Measurements from ENCODE around the gene SLC6A3.
"Not testable (repeated sequence)": the region's sequence is repeated elsewhere in the genome, so short reads cannot be mapped to it uniquely, and the experiment has no call there.

Gene SLC6A3

DNA sequence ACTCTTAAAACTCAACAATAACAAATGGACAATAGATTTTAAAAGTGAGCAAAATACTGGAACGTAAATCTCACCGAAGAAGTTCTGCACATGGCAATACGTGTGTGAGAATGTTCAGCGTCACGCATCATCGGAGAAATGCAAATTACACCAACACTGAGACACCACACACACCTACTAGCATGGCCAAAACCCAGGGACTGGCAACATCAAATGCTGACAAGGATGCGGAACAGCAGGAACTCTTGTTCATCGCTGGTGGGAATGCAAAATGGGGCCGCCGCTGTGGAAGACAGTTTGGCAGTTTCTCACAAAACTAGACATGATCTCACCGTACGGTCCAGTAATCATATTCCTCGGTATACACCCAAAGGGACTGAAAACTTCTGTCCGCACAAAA, 78.7 kb downstream of the SLC6A3 start:
- no peak for DNase-seq

DNA sequence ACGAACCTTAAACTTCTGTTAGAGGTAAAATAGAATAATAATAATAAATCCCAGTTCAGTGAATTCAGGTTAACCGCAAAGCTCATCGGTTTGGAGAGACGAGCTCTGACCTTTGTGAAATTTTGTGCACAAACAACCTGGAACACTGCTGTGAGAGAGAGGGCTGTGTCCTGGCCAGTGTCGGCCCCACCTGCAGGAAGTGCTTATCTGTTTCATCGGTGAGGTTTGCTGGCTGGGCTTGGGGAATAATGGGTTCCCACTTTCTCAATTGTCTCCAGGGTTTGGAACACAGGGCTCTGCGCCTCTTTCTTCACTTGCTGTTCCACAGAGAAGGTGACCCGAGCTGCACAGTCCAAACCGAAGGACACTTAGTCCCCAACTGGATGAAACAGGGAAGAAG, 81.0 kb downstream of the SLC6A3 start:
- no peak for DNase-seq

DNA sequence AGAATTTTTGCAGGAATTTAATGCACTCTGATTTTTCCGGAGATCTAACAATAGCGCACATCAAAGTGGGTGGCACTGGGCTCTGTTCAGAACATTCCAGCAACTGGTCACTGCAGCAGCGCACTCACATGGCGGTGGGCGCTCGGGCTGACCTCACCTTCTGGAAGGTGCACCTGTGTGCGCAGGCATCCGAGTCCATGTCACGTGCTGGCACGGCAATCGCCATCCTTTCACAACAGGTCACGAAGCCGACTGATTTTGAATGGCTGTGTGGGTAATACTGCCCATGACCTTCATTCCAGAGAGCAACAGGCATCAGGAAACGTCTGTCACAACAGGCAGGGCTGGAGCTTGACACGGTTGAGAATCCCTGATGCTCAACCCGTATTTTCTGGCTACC, 81.7 kb downstream of the SLC6A3 start:
- no peak for DNase-seq

DNA sequence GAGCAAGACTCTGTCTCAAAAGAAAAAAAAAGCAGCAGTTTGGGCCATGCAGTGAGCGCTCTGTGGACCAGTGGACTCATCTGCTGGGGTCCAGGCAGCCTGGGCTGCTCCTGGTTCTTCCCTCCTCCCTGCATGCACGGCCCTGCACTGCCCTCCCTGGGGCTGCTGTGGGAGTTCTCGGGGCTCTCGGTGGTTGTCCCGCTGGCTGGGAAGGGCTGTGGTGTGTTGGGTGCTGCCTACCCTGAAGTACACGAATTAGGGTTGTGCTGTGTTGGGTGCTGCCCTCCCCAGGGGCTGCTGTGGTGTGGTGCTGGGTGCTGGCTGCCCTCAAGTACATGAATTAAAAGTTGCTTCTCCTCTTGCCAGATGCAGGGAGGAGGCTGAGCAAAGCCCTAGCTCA, 82.1 kb downstream of the SLC6A3 start:
- DNase-seq: no peak

DNA sequence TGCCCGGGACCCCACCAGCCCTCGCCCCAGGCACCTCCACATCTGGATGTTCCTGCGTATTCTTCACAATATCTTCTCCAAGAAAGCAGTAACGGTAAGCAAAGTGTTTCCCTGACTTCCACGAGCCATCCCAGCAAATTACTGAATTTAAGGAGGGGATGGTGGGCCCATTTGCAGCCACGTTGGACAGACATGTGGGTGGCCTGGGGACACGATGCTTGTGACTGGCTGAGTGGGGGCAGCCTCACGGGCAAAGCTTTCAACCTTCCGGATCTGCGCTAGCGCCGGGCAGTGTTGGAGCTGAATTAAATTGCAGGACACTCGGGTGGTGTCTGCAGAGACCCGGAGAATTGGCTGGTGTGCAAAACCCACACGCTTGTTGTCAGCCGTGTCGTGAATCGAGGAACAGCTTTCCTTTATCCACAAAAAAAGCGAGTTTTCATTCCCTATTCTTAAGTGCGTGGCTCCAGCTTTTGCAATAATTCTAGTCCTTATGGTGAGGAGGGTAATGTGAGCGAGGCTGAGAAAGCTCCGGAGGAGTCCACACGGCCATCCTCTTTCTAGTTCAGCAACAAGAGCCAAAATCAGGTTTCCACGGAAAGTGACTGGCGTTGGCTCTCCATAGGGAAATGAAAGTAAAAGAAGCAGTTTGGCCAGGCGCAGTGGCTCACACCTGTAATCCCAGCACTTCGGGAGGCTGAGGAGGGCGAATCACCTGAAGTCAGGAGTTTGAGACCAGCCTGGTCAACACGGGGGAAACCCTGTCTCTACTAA, 82.8 kb downstream of the SLC6A3 start:
- DNase-seq: no peak

DNA sequence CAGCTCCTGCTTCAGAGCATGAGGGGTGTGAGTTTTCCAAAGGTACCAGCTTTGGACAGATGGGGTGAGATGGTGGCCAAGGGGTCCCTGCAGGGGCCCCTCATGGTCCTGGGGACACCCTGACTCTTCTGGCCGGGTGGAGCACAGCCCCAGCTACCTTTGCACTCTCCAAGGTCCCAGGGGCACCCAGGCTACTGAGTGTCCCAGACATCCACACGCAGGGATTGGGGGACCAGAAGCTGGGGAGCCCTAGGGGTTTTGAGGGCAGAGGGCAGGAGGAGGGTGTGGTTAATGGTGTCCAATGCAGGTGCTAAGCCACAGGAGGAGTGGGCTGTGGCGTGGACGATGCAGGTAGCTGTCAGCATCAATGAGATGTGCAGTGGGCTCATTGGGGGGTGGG, 84.4 kb downstream of the SLC6A3 start:
- DNase-seq: no peak

DNA sequence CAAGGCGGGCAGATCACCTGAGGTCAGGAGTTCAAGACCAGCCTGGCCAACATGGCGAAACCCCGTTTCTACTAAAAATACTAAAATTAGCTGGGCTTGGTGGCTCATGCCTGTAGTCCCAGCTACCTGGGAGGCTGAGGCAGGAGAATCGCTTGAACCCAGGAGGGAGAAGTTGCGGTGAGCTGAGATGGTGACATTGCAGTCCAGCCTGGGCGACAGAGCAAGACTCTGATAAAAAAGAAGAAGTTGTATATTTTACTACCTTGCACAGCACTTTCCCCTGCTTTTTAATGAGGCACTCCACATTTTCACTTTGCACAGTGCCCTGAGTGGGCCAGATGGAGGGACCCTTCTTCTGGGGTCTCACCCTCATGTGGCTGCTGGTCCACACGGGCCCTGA, 84.9 kb downstream of the SLC6A3 start:
- not testable (repeated sequence) for DNase-seq

DNA sequence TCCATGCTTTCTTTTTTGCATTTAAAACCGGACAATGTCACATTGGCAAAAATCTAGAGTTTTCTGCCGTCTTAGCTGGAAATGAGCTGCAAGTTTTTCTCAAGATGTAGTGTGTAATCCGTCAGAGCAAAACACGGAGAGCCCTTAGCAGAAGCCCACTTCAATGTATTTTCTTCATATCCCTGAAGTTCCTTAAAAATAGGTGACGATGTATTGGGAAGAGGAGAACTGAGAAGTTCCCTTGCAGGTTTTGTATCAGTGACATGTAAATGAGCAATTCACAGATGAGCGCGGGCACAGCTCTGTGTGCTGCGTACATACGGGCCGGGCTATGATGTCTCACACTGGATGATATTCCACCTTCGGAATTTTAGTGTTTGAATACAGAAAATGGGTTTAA, 85.5 kb downstream of the SLC6A3 start:
- DNase-seq: no peak

DNA sequence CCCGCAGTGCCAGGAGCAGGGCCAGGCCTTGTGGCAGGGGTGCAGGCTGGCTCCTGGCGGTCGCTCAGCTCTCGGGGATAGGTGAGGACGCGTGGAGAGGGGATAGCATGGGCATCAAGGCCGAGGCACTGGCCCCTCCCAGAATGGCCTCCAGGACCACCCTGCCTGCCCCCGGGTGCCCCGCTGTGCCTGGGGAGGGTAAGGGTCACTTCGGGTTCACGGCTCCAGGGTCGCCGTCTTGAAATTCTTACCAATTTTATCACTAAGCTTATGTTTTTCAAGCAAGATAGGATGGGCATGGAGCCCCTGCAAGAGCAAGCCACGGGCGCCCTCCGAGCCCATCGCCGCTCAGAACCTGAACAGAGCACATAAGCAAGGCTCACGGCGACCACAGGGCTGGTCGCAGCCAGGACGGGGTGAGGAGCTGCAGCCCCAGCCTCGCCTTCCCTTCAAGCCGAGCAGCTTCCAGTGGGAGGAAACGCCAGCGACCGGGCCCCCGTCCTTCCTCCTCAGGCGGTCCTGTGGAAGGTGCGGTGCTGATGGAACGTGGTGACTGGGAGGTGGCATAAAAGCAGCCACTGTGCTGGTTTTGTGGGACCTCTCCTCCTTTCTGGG, 86.1 kb downstream of the SLC6A3 start:
- DNase-seq: no peak

DNA sequence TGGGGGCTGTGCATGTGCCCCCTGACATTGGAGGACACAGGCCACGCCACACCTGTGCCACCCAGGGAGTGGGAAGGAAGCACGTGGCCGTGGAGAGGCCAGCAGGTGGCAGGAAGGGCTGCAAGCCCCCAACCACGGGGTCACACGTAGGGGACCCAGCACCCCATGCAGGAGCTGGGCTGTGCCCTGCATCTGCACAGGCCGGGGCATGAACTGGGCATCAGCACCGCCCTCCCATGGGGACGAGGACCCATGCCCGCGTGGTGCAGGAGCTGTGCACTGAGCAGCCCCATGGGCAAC, 86.6 kb downstream of the SLC6A3 start:
- no peak for DNase-seq

DNA sequence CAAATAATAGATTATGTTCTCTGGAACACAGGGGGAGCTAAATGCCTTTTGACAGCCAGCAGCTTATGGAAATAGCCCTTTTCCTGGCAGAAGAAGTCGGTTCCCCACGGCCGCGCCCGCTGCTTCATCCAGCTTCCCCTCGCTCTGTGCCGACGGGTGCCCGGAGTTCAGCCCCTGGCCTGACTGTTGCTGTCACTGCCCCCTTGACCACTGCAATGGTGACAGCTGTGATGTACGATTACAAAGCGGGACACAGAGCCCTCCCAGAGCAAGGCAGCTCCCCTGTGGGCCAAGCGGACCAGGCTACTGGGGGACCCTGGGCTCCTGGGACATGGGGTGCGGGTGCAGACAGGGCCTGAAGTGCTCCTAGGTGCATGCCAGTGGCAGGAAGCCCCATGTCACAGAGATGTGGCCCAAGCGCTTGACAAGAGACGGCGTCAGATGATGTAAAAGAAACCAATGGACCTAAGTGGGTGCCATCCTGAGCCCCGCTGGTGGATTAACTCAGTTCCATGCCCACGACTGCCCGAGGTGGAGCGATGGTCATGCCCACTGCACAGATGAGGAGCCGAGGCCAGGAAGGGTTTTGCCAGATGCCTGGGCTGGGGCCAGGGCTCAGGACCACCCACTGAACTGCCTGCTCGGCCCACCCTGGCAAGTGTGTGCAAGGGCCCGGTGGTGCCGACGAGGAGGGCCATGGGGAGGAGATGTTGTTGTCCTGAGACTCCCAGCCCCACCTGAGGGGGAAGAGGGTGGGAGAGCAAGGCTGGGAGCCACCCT, 87.1 kb downstream of the SLC6A3 start:
- no peak for DNase-seq

DNA sequence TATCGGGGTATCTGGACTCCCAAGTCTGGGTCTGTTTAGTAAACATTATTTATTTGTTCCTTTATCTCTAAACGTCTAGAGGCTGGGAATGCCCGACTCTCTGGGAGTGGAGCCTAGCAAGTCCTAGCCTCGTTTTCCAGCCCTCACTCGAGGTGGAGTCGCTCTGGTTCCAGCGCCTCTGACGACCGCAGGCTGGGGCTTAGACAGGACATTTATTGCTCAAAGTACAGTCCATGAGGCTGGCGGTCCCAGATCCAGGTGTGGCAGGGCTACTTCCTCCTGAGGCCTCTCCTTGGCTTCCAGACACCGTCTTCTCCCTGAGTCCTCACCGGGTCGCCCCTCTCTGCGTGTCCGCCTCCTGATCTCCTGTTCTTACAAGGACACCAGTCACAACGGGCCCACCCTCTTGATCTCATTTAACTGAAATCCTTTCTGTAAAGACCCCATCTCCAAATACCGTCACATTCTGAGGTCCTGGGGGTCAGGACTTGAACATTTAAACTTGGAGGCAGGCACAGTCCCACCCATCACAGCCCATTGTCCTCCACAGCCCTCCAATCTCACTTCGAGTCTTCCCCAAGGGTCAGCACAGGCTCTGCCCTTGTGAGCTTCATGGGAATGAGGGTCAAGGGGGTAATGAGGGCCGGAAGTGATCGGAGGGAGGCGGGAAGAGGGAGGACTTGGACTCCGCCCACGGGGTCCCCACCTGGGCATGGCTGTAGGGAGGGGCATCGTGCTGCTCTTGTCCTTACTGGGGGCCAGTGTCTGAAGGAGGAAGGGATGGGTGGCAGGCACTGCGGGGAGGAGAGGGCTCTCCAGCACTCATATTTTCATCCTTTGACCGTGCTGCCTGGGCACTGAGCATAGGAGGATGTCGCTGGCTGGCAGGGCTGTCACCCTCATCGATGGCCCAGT, 88.1 kb downstream of the SLC6A3 start:
- no peak for DNase-seq

DNA sequence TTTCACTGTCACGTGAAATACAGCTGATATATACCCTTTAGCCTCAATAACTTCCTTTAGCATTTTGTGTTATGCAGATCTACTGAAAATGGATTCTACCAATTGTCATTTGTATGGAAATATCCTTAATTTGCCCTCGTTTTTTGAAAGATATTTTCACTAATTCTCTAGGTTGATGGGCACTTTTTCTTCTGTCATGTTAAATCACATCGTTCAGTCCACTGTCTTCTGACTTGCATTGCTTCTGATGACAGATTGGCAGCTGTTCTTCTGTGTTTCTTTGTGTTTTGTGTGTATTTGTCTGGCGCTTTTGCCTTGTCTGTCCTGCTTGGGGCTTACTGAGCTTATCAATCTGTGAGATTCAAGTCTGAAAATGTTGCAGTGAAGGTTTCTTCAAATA, 90.7 kb downstream of the SLC6A3 start:
- no peak for DNase-seq

DNA sequence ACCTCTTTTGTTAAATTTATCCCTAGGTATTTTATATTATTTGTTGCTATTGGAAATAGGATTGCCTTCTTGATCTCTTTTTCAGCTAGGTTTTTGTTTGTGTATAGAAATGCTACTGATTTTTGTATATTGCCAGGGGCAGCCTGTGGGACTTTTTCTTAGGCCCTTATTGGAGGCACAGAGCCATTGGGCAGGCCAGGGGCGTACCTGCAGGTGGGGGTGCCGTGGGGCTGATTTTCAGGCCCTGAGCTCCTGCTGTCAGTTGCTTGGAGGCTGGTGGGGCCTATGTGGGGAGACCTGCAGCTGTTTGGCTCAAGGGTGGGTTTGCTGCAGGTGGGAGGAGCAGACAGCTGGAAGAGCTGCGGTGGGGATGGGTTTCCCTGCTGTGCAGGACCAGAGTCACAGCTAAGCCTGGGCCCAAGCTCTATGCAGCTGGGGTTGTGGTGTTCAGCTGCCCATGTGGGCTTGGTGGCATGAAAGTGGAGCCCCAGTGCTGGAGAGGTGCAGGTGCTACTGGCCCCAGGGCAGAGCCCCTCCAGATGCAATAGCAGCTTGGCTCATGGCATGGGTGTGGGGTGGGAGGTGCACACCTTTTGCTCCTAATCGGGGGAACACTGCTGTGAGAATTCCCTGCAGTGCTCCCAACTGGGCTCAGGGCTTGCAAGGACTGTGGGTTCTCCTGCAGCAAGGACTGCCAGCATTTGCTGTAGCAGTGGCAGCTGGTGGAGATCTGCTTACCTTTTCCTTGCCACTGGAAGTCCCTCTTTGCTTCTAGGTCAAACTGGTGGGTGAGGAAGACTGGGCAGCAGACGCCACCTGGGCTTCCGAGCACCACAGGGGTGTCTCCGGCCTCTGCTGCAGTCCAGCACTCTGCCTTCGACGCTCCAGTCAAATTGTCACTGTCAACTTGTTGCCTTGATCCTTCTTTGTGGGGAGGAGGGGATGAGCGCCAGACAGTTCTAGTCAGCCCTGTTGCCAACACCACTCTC, 92.7 kb downstream of the SLC6A3 start:
- no peak for DNase-seq

DNA sequence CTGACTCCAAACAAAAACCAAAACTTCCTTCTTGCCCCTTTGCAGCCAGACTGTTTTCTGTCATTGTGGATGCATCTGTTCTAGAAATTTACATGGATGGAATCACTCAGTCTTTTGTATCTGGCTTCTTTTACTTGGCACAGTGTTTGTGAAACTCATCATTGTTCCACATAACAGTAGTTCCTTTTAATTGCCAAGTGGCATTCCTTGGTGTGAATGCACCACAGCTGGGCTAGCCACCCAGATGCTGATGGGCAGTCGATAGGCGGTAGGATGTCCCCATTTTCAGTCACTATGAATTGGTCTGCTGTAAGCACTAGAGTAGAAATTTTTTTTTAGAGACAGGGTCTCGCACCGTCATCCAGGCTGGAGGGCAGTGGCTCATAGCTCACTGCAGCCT, 94.1 kb downstream of the SLC6A3 start:
- no peak for DNase-seq

DNA sequence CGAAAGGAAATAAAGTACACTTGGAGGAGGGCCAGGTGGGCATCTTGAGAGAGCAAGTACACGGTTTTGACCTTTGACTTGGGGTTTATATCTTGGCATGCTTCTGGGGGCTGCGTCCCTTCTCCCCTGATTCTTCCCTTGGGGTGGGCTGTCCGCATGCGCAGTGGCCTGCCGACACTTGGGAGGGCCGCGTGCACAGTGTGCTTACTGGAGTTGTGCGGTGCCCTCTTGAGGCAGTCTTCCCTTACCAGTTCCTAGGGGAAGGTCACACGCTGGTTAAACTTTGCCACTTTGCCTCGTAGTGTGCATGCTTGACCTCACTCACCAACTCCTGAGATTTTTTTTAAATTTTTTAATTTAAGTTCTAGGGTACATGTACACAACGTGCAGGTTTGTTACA, 96.0 kb downstream of the SLC6A3 start:
- no peak for DNase-seq

DNA sequence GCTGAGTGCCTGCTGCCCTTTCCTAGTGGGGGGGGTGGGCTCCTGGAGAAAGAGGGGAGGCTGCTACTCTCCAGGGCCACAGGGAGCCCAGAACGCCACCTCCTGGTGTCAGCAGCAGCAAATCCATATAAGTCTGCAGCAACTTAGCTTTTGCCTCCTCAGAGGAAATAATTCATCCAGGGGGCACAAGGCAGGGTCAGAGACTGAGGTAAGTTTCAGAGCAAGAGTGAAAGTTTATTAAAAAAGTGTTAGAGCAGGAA, 96.3 kb downstream of the SLC6A3 start:
- DNase-seq: no peak

DNA sequence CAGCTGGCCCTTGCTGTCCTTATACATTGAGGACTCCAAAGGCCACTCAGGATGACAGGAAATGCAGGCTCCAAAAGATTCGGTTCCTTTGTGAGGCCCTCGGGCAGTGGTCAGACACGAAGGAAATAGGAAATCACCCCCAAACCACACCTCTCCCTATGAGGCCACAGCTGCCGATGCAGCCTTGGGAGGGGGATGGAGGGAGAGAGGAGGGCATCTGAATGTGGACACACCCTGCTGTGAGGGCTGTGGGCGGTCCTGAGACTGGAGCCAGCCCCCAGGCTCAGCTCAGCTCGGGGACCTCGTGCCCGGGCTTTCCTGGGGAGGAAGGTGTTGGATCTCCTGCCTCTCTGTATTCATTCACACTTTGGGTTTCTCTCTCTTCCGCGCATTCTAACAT, 97.7 kb downstream of the SLC6A3 start:
- no peak for DNase-seq

DNA sequence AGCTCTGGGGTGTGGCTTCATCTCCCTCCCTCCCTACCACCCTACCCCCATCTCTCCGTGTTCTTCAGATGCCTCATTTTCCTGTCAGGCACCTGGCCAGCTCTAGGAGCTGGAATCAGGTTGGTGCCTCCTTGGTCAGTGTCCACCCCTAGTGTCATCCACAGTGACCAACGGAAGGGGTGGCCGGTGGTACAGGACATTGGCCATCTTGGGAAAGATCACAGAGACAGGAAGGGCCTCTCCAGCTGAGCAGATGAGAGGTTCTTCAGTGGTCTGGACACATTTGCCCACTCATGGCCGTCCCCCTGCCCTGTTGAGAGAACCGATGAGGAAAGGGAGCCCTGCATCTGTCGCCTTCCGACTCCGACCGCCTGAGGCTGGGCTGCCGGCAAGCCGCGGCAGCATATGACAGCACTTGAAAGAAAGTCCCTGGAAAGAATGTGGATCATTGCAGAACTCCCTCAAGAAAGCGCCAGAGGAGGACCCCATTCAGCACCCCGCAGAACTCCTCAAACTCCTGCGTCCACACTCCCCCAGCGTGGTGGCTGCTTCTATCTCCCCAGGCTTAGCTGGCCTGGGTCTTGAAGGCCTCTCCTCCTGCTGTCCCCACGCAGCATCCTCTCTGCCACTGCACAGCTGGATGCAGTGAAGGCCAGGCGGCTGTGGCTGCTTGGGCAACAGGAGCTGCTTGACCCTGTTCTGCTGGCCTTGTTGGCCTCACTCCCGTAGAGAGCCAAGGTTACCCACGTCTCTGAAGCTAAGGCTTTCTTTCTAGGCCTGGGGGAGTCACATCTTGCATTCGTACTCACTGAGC, 98.4 kb downstream of the SLC6A3 start:
- DNase-seq: no peak

DNA sequence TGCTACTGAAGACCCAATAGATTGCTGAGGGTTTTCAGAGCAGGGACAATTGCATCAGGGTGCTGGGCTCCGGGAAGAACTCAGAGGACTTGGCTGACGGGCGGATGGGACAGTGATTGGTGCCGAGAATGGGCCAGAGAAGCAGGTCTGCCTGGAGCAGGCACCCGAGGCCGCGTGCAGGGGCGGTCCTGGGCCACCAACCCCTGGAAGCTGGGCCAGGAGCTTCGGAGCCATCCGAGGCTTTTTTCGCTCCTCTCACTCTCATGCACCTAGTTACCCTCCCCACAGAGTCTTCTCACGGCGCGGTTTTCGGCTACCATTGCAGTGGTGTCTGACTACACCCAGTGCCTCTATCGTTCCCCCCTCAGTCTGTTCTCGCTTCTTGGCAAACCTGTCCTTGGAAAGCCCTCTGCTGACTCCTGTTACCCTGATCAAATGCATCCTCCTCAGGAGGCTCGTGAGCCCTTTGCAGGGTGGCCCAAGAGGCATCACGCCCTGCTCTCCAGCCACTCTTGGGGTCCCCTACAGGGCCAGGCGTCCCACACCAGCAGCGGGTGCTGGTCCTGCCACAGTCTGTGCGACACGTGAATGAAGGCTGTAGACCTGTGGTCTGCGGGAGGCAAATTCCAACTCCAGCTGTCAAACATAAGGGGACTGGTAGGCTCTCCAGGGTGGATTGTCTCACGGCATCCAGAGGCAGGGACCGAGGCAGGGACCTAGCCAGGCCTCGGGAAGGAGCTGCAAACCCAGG, 99.2 kb downstream of the SLC6A3 start:
- DNase-seq: no peak
